OCI-LY3 (cell line): ENCODE results near the gene TYR.

Source experiments
- H2AFZ ChIP-seq: fragments of 200-600, 300-600 bp; shearing (Covaris generic); 2 replicates; pipeline ENCODE4 v1.6.0; 2014; ENCODE audit warnings: antibody characterized with exemption, low read depth, low read length
- H3K27ac ChIP-seq: fragments of 200-600, 300-600 bp; sonication (generic); 2 replicates; pipeline ENCODE4 v1.5.1; 2014; ENCODE audit warnings: mild to moderate bottlenecking, low read length, moderate library complexity, mixed read lengths
- H3K27me3 ChIP-seq: fragments of 200-600, 300-600 bp; sonication (generic); 2 replicates; pipeline ENCODE4 v1.6.1; 2014; ENCODE audit warnings: low read depth, low read length, mixed read lengths
- H3K36me3 ChIP-seq: fragments of 200-600, 300-600 bp; sonication (generic); replicated peaks from 2 replicates; pipeline ENCODE3; 2014; ENCODE audit warnings: low read depth, low read length, mixed read lengths
- H3K4me1 ChIP-seq: fragments of 300-600, 200-600 bp; sonication (generic); 2 replicates; pipeline ENCODE4 v1.6.1; 2014; ENCODE audit warnings: low read length, mixed read lengths
- H3K4me2 ChIP-seq: fragments of 200-600, 300-600 bp; sonication (generic); 2 replicates; pipeline ENCODE4 v1.6.1; 2014; ENCODE audit warnings: low read length, mixed read lengths
- H3K4me3 ChIP-seq: fragments of 300-600, 200-600 bp; sonication (generic); 2 replicates; pipeline ENCODE4 v1.5.1; 2014; ENCODE audit warnings: antibody characterized with exemption, mild to moderate bottlenecking, low read length, moderate library complexity
- H3K79me2 ChIP-seq: fragments of 300-600, 200-600 bp; shearing (Covaris generic); 2 replicates; pipeline ENCODE4 v1.6.1; 2014; ENCODE audit warnings: mild to moderate bottlenecking, low read length, mixed read lengths
- H3K9ac ChIP-seq: fragments of 300-600, 200-600 bp; shearing (Covaris generic); 2 replicates; pipeline ENCODE4 v1.6.0; 2014; ENCODE audit warnings: mild to moderate bottlenecking, low read length, moderate library complexity
- H3K9me3 ChIP-seq: fragments of 200-600, 300-600 bp; shearing (Covaris generic); 2 replicates; pipeline ENCODE4 v1.6.1; 2014; ENCODE audit warnings: low read length, mixed read lengths; ENCODE audit not compliant: insufficient read depth
- H4K20me1 ChIP-seq: fragments of 200-600, 300-600 bp; sonication (generic); 2 replicates; pipeline ENCODE4 v1.6.1; 2016; ENCODE audit warnings: low read length, mixed read lengths; ENCODE audit not compliant: insufficient read depth
- EZH2phosphoT487 ChIP-seq: fragments of 200-600 bp; shearing (Covaris generic); IDR thresholded peaks from 2 replicates; pipeline ENCODE4 v1.6.1; 2018; ENCODE audit warnings: antibody characterized with exemption, mixed run types, low read depth
- TF ChIP-seq, protein P1 (sequence below): fragments of 200-600, 300-600 bp; sonication (generic); IDR thresholded peaks from 2 replicates; pipeline ENCODE4 v1.5.1; 2014; ENCODE audit warnings: antibody characterized with exemption, low read length, low read depth

TYR gene

GRCh38 chr11:89181111-89181510, 3.4 kb downstream of the TYR start:
- H3K79me2 ChIP-seq: no peaks in the 10 kb centered on the region
- no peak overlapping the region for H3K27ac ChIP-seq
- H3K4me3 ChIP-seq: no peak overlapping the region
- no peaks in the 10 kb centered on the region for H3K36me3 ChIP-seq
- no peaks in the 10 kb centered on the region for H3K9me3 ChIP-seq
- no peaks in the 10 kb centered on the region for H3K4me1 ChIP-seq
- H4K20me1 ChIP-seq: no peaks in the 10 kb centered on the region
- no peak overlapping the region for H3K9ac ChIP-seq
- no peak overlapping the region for H2AFZ ChIP-seq
- no peak overlapping the region for H3K4me2 ChIP-seq
- no peaks in the 10 kb centered on the region for H3K27me3 ChIP-seq
- TF ChIP-seq EZH2phosphoT487: no peak
- TF ChIP-seq, protein P1, sequence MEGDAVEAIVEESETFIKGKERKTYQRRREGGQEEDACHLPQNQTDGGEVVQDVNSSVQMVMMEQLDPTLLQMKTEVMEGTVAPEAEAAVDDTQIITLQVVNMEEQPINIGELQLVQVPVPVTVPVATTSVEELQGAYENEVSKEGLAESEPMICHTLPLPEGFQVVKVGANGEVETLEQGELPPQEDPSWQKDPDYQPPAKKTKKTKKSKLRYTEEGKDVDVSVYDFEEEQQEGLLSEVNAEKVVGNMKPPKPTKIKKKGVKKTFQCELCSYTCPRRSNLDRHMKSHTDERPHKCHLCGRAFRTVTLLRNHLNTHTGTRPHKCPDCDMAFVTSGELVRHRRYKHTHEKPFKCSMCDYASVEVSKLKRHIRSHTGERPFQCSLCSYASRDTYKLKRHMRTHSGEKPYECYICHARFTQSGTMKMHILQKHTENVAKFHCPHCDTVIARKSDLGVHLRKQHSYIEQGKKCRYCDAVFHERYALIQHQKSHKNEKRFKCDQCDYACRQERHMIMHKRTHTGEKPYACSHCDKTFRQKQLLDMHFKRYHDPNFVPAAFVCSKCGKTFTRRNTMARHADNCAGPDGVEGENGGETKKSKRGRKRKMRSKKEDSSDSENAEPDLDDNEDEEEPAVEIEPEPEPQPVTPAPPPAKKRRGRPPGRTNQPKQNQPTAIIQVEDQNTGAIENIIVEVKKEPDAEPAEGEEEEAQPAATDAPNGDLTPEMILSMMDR: no peak

- H3K4me1 ChIP-seq: no peaks in the 10 kb centered on the region
- H2AFZ ChIP-seq: no peak overlapping the region
- no peaks in the 10 kb centered on the region for H4K20me1 ChIP-seq
- H3K27ac ChIP-seq: no peak overlapping the region
- H3K9ac ChIP-seq: no peak overlapping the region
- no peaks in the 10 kb centered on the region for H3K36me3 ChIP-seq
- no peaks in the 10 kb centered on the region for H3K79me2 ChIP-seq
- H3K9me3 ChIP-seq: no peaks in the 10 kb centered on the region
- TF ChIP-seq EZH2phosphoT487: no peak
- TF ChIP-seq, protein P1: no peak
- no peak overlapping the region for H3K4me3 ChIP-seq
- no peaks in the 10 kb centered on the region for H3K27me3 ChIP-seq
- no peak overlapping the region for H3K4me2 ChIP-seq
Observed at GRCh38 chr11:89182773-89183518, 5.3 kb downstream of the TYR start.

DNA sequence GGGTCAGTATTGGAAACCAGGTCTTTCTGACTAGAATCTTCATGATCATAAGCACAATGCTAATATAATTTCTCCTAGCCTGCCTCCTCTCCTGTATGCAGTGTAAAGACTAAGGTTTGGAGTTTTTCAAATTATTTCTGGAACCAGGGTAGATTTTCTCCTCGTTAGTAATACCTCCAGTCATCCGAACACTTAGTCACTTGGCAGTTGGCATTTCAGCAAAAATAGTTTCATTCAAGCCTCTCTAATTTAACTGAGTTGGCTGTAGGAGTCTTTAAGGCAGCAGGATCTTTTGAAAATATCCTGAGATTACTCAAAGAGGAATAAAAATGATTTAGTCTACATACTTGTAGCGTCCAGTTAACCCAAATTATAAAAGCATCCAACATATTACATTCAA, 6.3 kb downstream of the TYR start:
- Histone ChIP-seq H3K27ac (no peak overlapping the region), H4K20me1 (no peaks in the 10 kb centered on the region), H2AFZ (no peak overlapping the region), H3K4me1 (no peaks in the 10 kb centered on the region), H3K9me3 (no peaks in the 10 kb centered on the region), H3K4me3 (no peak overlapping the region), H3K9ac (no peak overlapping the region), H3K36me3 (no peaks in the 10 kb centered on the region), H3K27me3 (no peaks in the 10 kb centered on the region), H3K4me2 (no peak overlapping the region), H3K79me2 (no peaks in the 10 kb centered on the region)
- TF ChIP-seq EZH2phosphoT487: no peak
- TF ChIP-seq, protein P1: no peak

GRCh38 chr11:89189776-89190175, 12.1 kb downstream of the TYR start:
- no peak overlapping the region for H3K4me3 ChIP-seq
- no peak overlapping the region for H2AFZ ChIP-seq
- H3K79me2 ChIP-seq: no peaks in the 10 kb centered on the region
- H3K9ac ChIP-seq: no peak overlapping the region
- no peaks in the 10 kb centered on the region for H3K27me3 ChIP-seq
- H4K20me1 ChIP-seq: no peaks in the 10 kb centered on the region
- H3K27ac ChIP-seq: no peak overlapping the region
- H3K36me3 ChIP-seq: no peaks in the 10 kb centered on the region
- H3K4me1 ChIP-seq: no peaks in the 10 kb centered on the region
- no peak overlapping the region for H3K4me2 ChIP-seq
- no peak for TF ChIP-seq EZH2phosphoT487
- TF ChIP-seq, protein P1: no peak
- no peaks in the 10 kb centered on the region for H3K9me3 ChIP-seq
